Keratinocyte (primary cell): Measurements from ENCODE around the gene EHBP1.

Experiments used
- CTCF ChIP-seq, 3 experiments: IDR thresholded peaks in 1 of 3; conservative IDR thresholded peaks in 1 of 3; optimal IDR thresholded peaks in 1 of 3; 2 replicates in 2 of 3; 3 replicates in 1 of 3; pipeline versions ENCODE3 to v1.5.1; 2011; ENCODE audit warnings: low read length in 3 of 3, mild to moderate bottlenecking in 3 of 3, moderate library complexity in 2 of 3, control low read depth in 1 of 3, inconsistent platforms in 1 of 3; ENCODE audit not compliant: insufficient read depth in 2 of 3; ENCODE audit errors: extremely low read depth in 1 of 3
- EZH2 ChIP-seq: IDR thresholded peaks from one replicate; pipeline ENCODE4 v1.6.1; 2012; ENCODE audit warnings: inconsistent platforms, mild to moderate bottlenecking, low read length, moderate library complexity

GRCh38 chr2:62783679-62784078 lies 78.2 kb downstream of the EHBP1 start:
- TF ChIP-seq CTCF (optimal IDR thresholded peaks at IDR 0.05 in 1 of 3, IDR thresholded peaks at IDR 0.05 in 1 of 3, conservative IDR thresholded peaks at IDR 0.05 in 1 of 3; ENCODE audit: extremely low read depth in 1 of 3, insufficient read depth in 2 of 3, low read length in 3 of 3) (no peak), EZH2 (no peak)
